ENCODE data around the gene MAST4.

Gene MAST4

DNA sequence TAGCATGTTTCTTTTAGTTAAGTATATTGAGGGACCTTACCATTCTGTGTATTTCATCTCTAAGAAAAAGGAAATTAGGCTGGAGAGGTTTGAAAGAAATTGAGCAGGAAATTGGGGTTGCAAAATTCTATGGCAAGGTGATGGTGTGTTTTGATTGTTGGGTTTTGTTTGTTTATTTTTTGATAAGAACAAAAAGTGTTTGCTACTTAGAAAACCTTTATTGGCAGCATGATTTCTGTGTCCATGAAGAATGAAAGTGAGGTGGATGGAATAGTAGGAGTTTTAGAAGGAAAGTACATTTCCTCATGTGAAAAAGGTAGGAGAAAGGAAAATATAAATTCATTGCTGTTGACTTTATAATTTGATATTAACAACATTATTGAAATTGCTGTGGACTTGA is 433.3 kb downstream of the MAST4 start:
- ChIA-PET POLR2A (ENCODE audit: low non-redundant PET) (no interaction called here), CTCF (no interaction called here)
- TF ChIP-seq, protein P1, sequence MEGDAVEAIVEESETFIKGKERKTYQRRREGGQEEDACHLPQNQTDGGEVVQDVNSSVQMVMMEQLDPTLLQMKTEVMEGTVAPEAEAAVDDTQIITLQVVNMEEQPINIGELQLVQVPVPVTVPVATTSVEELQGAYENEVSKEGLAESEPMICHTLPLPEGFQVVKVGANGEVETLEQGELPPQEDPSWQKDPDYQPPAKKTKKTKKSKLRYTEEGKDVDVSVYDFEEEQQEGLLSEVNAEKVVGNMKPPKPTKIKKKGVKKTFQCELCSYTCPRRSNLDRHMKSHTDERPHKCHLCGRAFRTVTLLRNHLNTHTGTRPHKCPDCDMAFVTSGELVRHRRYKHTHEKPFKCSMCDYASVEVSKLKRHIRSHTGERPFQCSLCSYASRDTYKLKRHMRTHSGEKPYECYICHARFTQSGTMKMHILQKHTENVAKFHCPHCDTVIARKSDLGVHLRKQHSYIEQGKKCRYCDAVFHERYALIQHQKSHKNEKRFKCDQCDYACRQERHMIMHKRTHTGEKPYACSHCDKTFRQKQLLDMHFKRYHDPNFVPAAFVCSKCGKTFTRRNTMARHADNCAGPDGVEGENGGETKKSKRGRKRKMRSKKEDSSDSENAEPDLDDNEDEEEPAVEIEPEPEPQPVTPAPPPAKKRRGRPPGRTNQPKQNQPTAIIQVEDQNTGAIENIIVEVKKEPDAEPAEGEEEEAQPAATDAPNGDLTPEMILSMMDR (conservative IDR thresholded peaks at IDR 0.05; ENCODE audit: low read depth), result no peak
- DNase-seq (ENCODE audit: low spot score), result no peak
- H3K27ac ChIP-seq, result no peak overlapping the region

DNA sequence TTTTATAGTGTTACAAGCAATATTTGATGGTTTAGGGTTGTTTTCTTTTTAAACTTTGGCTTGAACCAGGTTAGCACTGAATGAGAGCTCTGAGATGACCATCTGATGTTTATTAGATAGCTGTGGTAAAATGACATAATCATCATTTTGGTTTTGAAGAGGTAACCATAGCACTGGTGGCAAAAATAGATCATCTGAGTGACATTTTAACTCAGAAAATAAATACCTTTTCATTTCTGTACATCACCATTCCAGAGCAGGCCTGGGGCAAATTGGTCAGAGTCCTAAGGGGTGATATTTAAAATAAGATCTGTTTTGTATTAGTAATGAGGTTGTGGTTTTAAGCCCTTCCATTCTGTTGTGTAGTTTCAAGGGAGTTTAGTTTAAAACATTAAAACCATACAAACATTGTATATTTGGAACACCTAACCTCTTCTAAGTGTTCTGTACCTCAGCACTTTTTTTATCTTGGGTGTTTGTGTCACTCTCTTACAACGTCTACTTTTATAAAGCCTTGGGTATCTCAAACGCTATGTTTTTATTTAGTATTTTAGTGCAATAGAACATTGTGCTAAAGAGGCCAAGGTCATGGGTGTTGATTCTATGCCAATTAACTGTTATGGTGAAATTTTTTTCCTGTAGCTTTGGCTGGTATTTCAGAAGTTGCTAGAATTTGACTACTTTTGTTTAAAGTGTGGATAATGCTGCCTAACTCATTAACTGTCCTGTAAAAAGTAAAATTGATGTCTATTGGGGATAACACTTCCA is 434.3 kb downstream of the MAST4 start:
- ChIA-PET CTCF (interaction anchor here (0.7 kb wide), 1 partner anchor 37 kb away, joined by 3 read pairs; no protein-coding TSS in a partner anchor), POLR2A (ENCODE audit: low non-redundant PET) (no interaction called here)
- TF ChIP-seq, protein P1 (conservative IDR thresholded peaks at IDR 0.05; ENCODE audit: low read depth), result no peak
- H3K27ac ChIP-seq, result no peak overlapping the region
- no peak for DNase-seq (ENCODE audit: low spot score)

DNA sequence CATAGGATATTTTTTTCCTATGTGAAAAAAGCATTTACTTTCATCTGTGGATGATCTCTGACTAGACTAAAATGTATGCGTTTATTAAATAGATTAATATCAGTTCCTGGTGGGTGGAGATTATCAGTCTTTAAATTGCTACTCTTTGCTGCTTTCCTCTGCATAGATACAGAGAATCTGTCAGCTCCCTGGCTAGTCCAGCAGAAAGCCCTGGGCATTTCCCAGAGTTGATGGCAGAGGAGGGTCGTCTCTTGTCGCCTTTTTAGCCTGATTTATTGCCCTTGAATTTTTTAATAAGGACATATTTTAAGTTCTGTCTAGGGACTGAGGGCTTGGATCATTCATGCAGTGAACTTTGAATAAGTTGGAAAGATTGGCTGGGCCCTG is 434.9 kb downstream of the MAST4 start:
- ChIA-PET CTCF (no interaction called here), POLR2A (ENCODE audit: low non-redundant PET) (no interaction called here)

DNA sequence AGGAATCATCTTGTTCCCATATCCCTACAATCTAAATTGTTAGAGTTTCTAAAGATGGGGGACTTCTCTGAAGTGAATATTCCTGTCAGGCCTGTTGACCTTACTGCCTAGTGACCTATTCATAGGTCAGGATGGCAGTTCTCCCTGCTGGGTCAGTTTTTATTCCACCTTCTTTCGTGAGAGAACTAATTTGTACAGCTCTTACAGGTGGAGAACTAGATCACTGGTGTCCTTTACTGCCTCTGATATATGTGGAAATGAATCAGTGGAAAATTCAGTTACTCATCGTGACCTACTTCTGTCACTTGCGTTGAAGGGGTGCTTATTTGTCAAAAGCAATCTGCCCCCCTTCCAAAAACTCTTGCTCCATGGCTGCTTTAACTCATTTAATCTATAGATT is 435.5 kb downstream of the MAST4 start:
- TF ChIP-seq, protein P1 (conservative IDR thresholded peaks at IDR 0.05; ENCODE audit: low read depth), result no peak
- ChIA-PET CTCF (no interaction called here), POLR2A (ENCODE audit: low non-redundant PET) (no interaction called here)
- no peak overlapping the region for H3K27ac ChIP-seq
- DNase-seq (ENCODE audit: low spot score), result no peak

More for the DNA sequence above, 434.9 kb downstream of the MAST4 start:
- TF ChIP-seq, protein P1 (conservative IDR thresholded peaks at IDR 0.05; ENCODE audit: low read depth), result no peak
- DNase-seq (ENCODE audit: low spot score), result no peak
- no peak overlapping the region for H3K27ac ChIP-seq

DNA sequence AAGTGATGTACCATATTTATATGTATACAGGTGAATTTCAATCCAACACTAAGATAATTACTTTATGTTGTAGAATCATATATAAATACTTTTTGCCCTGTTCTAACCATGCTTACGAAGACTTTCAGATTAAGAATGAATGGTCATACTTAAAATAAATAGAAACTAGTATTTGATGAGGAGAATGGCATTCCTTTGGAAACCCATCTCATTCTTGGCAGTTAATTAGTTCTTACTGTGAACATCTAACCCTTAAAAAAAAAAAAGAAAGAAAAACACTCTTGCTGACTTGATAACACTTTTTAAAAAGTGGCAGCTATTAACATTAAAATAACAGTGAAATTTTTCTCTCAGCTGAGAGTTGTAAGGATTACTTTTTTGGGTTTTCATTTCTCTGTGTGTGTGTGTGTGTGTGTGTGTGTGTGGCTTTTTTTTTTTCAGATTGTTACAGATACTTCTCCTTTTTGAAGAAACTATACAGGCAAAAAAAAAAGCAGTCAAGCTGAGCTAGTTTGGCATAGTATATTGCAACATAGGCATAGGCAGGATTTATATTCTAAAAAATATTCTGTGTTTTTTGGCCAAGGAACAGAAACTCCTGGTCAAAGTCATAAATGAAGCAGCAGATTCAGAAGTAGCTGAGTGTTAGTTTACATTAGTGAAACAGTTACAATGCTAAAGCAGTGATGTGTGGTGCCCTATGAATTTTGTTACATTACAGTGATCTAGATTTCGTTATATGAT is 436.9 kb downstream of the MAST4 start:
- CTCF ChIA-PET, result interaction anchor here (1.0 kb wide), 1 partner anchor 45 kb away, joined by 3 read pairs; no protein-coding TSS in a partner anchor
- POLR2A ChIA-PET (ENCODE audit: low non-redundant PET), result no interaction called here
- H3K27ac ChIP-seq, result no peak overlapping the region
- TF ChIP-seq, protein P1 (conservative IDR thresholded peaks at IDR 0.05; ENCODE audit: low read depth), result no peak
- no peak for DNase-seq (ENCODE audit: low spot score)

DNA sequence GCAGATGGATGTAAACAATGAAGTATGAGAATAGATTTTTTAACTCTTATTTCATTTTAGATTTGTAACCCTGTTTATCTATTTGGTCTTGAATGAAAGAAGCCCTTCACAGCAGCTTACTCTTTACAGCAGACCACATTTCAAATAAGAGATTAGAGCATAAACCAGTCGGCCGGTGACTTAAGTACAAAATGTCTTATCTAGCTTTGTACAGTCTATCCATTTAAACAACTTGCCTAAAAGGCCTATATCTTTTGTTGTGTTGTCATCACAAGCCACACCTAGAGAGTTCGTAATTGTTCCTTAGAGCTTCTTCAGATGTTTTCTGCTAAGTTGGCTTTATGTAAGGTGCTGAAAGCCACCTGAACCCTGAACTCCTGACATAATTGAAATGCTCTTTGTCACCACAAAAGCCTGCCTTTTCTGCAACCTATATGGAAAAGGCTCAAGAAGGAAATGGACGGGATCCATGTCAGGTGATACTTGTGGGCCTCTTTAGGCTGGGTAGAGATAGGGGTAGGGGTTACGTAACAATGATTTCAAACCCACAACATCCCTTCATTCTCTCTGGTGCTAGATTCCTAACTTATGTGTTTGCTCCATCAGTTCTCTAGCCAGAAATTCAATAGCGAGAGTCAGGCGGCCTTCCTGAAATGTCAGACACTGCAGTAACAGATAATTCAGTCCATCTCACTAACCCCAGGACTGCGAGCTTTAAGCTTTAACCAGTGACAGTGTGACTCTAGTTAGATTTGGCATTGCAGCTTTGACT is 437.9 kb downstream of the MAST4 start:
- no peak overlapping the region for H3K27ac ChIP-seq
- POLR2A ChIA-PET (ENCODE audit: low non-redundant PET), result no interaction called here
- TF ChIP-seq, protein P1 (conservative IDR thresholded peaks at IDR 0.05; ENCODE audit: low read depth), result no peak
- DNase-seq (ENCODE audit: low spot score), result no peak
- CTCF ChIA-PET, result no interaction called here

Measured in RWPE1 (cell line).